22Rv1 (cell line): Measurements from ENCODE around the gene SNAPC3.

Experiments used
- H3K27ac ChIP-seq: fragments of 450-650 bp; 2 replicates; pipeline ENCODE4 v1.5.1; 2017
- ZFX ChIP-seq: fragments of 450-650 bp; IDR thresholded peaks from 2 replicates; pipeline ENCODE4 v1.6.1; 2017; ENCODE audit warnings: antibody characterized with exemption, borderline replicate concordance
- TF ChIP-seq, protein P1 (sequence below): fragments of 450-650 bp; IDR thresholded peaks from 2 replicates; pipeline ENCODE4 v1.5.1; 2017; ENCODE audit warnings: mild to moderate bottlenecking

Gene SNAPC3

DNA sequence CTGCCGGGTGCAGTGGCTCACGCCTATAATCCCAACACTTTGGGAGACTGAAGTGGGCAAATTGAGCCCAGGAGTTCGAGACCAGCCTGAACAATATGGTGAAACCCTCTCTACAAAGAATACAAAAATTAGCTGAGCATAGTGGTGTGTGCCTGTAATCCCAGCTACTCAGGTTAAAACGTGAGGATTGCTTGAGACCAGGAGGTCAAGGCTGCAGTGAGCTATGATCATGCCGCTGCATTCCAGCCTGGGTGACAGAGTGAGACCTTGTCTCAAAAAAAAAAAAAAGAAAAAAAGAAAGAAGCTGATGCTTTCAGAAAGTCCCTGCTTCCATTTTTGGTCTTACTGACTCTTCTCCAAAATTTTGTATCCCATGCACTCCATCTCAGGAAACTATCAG, 31.3 kb downstream of the SNAPC3 start:
- TF ChIP-seq, protein P1, sequence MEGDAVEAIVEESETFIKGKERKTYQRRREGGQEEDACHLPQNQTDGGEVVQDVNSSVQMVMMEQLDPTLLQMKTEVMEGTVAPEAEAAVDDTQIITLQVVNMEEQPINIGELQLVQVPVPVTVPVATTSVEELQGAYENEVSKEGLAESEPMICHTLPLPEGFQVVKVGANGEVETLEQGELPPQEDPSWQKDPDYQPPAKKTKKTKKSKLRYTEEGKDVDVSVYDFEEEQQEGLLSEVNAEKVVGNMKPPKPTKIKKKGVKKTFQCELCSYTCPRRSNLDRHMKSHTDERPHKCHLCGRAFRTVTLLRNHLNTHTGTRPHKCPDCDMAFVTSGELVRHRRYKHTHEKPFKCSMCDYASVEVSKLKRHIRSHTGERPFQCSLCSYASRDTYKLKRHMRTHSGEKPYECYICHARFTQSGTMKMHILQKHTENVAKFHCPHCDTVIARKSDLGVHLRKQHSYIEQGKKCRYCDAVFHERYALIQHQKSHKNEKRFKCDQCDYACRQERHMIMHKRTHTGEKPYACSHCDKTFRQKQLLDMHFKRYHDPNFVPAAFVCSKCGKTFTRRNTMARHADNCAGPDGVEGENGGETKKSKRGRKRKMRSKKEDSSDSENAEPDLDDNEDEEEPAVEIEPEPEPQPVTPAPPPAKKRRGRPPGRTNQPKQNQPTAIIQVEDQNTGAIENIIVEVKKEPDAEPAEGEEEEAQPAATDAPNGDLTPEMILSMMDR = no peak
- TF ChIP-seq ZFX = no peak
- no peak overlapping the region for H3K27ac ChIP-seq

DNA sequence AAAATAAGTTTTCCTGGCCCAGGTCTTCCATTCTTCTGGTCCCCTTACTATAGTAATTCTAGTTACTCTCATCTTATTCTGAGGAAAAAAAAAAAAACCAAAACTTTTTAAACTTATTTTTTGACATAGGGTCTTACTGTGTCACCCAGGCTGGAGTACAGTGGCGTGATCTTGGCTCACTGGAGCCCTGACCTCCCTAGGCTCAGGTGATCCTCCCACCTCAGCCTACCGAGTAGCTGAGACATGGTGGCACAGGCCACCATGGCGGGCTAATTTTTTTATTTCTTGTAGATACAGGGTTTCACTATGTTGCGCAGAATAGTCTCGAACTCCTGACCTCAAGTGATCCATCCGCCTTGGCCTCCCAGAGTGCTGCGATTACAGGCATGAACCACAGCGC, 38.4 kb downstream of the SNAPC3 start:
- no peak for TF ChIP-seq ZFX
- TF ChIP-seq, protein P1 = no peak
- no peak overlapping the region for H3K27ac ChIP-seq

DNA sequence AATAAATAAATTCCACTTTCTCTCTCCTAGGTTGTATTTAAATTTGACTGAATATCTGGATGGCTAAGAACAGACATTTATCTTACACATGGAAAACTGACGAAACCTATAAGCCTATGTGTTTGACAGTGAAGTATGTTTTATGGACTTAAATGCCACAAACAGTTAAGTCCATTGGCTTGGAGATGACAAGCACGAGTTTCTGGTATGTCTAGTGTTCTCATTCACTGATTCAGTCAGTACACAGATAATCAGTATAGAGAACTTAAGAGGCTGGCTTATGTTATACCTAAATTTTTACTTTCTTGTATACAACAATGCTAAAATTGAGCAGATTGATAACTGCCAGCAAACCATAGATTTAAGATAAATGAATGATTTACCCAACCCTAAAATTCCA, 38.9 kb downstream of the SNAPC3 start:
- TF ChIP-seq ZFX = no peak
- TF ChIP-seq, protein P1 = no peak
- H3K27ac ChIP-seq = no peak overlapping the region

DNA sequence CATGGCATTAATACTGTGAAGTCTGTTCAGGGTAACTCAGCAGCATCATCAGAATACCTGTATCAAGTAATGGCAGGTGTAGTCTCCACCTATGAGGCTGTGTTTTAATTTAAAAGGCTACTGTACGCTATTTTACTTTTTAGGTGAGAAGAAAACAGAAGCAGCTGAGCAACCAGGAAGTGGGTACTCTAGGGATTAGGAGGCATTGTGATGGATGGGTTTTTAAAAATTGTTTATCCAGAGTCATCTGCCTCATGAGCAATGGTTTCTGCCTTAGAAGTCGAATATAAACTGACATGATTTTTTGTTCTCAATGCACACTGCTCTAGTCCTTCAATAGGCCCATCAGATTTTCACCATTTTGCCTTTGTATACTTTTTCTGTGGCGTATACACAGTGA, 45.5 kb downstream of the SNAPC3 start:
- no peak overlapping the region for H3K27ac ChIP-seq
- TF ChIP-seq, protein P1 = no peak
- TF ChIP-seq ZFX = no peak

DNA sequence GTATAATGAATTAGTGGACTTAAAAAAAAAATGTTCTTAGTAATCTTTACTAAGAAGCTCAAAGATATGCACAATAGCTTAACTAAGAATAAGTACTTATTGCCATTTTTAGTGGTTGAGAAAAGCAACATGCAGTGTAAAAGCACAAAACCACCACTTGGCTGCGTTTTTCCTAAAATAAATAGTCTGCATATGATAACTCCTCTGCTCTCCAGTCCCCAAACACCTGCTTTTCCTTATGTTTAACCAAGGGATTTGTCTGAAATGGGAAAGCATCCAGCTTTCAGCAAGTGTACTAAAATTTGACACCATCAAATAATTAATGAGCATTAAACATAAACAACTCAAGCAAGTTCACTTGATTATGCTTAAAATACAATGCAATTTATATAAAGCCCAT, 46.7 kb downstream of the SNAPC3 start:
- no peak overlapping the region for H3K27ac ChIP-seq
- TF ChIP-seq, protein P1 = no peak
- no peak for TF ChIP-seq ZFX

DNA sequence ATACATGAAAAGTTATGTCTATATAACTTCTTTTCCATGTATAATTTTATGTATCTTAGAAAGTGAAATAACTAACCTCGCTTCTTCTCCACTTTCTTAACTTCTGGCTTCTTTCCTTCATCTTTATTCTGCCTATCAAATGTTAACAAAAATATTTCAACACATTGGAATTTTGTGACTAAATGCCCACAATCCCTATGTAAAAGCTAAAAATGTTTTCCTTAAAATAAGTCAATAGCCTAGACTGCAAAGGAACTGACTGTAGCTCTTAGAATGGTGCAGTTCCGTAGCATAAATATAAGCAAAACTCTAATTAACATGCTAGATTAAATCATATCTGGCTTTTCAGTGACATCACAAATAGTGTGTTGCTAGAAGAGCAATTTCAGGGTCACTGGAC, 47.2 kb downstream of the SNAPC3 start:
- no peak for TF ChIP-seq ZFX
- TF ChIP-seq, protein P1 = no peak

DNA sequence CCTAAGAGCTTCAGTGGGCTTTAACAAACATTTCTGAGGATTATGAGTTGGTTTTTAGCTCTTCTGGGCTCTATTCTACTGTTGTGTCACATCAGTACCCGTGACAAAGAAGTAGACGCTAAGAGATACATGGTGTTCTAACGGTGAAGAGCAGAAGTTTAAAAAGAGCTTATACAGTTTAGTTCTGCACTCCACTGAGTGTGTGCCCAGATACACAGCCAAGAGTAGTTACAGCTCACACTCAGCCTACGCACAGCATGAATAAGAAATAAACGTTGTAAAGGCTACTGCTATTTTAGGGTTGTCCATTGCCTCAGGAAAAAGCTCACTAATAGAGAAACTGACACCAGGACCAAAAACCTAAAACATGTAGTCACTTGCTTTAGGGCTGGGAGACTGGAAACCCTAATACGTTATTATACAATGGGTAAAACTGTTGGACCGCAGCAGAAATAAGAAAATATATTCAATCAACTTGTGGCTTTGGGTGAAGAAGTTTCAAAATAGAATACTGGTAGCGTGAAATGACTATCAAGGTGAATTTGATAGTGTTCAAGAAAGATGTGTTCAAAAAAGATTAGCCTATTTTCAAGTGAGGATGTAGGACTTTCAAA, 53.4 kb downstream of the SNAPC3 start:
- no peak for TF ChIP-seq ZFX
- TF ChIP-seq, protein P1 = no peak
- H3K27ac ChIP-seq = no peak overlapping the region

More for the DNA sequence above, 47.2 kb downstream of the SNAPC3 start:
- no peak overlapping the region for H3K27ac ChIP-seq
